HG03280 (cell line): ENCODE results near the gene MRPL47.

Experiments
- ATAC-seq: cut with Tn5 transposase; IDR thresholded peaks from one replicate; pipeline ENCODE4 v1.9.1; 2021; ENCODE audit warnings: mild to moderate bottlenecking, moderate library complexity; ENCODE audit not compliant: unreplicated experiment

The MRPL47 gene

DNA sequence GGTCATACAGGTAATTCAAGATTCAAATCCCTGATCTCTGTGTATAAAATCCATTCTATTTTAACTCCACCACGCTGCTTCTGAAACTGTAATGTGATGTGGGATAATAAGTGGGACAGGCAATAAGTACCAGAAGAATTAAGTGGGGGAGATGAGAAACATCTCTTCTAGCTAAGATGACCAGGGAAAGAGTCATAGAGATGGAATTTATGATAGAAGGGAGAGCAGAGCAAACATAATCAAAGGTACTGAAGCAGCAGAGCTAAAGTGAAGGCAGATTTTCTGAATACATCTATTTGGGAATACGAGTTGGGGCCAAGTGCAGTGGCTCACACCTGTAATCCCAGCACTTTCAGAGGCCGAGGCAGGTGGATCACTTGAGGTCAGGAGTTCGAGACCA lies 4.9 kb downstream of the MRPL47 start:
- ATAC-seq, result no peak

GRCh38 chr3:179591313-179591712 lies 13.1 kb downstream of the MRPL47 start:
- no peak for ATAC-seq

DNA sequence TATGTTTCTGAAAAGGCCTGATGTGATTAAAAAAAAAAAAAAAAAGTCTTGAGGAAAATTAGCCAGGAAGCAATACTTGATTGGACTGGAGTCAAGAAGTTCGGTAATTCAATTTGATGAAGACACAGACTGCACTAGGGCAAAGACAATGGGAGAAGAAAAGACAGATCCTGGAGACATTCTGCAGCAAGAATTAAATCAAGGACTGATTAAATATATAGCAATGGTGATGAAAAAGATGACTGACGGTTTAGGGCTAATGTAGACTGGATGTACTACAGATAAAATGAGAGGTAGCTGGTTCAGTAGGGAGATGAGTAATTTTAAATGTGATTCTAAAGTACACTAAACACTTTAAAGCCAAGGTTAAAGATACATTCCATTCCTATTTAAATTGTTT lies 13.8 kb downstream of the MRPL47 start:
- no peak for ATAC-seq

DNA sequence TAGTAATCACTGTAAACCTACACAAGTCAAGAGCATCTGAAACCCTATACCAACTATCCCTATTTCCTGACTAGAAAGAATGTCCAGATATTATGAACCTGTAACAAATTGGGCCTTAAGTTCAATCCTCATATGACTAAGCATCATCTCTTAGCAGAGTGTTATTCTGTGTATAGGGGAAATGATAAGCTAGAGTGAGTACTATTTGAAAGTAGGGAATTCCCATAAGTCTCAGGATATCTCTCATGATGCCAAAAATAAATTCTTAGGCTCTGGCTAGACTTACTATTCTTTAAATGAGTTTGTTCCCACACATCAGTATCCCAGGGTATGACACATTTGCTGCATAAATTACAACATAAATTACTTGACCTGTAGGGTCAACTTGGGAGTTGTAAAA lies 15.3 kb downstream of the MRPL47 start:
- no peak for ATAC-seq

DNA sequence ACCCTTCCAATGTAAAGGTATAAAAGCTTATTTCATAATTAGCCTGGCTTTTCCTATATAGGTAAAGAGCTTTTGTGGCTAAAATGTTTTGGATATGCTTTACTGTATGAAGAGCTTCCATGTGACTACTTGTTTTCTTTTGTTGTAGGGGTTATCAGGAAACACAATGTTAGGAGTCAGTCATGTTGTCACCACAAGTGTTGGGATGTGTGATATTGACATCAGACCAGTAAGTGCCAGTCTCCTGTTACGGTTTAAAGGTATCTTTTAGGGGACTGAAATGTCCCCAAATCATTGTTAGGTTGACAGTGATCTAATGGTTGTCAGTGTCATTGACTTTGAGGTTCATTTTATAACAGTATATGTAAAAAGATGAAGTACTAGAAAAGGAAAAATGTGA lies 23.4 kb downstream of the MRPL47 start:
- ATAC-seq, result no peak

DNA sequence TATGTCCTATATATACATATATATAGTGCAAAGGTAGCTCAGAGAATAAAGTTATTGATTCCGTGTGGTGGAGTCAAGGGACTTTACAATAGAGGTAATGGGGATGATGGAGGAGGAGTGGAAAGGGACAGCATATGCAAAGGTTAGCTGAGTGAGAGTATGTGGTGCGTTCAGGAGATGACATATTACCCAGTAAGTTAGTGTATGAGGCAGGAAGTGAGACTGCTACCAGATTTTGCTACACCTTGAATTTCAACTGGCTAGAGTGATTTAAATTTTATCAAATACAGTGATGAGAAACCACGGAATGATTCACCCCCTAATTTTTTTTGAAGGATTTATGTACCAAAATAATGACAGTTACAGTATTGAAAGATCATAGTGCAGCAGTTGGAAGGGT lies 38.9 kb downstream of the MRPL47 start:
- no peak for ATAC-seq

DNA sequence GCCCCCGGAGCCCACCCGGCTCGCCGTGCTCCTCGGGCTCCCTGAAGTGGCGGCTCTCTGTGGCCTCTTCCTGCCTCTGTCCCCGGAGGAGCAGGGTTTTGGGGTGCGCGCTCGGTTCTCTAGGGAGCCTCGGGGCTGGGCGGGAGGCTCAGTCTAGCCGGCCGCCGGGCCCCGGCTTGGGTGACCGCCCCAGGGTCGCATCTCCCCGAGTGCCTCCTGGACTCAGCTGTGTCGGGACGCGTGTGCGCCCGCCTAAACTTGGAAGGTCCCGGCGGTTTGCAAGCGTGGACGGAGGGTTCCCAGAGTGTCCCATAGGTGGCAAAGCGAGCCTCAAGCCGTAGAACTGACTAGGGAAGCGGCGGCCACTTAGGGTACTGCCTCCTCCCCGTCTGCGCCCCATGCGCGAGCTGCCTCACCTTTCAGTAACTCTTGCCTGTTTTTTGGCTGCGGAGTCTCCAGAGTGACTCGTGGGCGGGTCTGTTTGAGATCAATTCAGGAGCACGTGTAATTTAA lies 41.1 kb downstream of the MRPL47 start:
- peak; percentile 58 for ATAC-seq

- peak; percentile 97 for ATAC-seq
Observed at GRCh38 chr3:179562591-179563270, 41.7 kb downstream of the MRPL47 start, which contains the start of gene ACTL6A. ACTL6A (plus strand) TSS chr3:179562926; CDS start chr3:179563093, 167 bp downstream.

DNA sequence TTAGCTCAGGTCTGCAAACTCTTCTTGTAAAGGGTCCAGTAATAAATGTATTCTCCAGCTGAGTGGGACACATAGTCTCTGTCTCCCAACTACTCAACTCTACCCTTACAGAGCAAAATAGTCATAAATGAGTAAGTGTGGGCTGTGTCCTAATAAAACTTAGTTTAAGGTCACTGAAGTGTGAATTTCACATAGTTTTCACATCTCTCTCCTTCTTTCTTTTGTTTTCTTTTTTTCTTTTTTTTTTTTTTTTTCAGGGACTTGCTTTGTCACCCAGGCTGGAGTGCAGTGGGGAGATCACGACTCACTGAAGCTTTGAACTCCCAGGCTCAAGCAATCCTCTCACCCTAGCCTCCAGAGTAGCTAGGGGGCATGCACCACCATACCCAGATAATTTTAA lies 43.6 kb downstream of the MRPL47 start:
- ATAC-seq, result no peak

DNA sequence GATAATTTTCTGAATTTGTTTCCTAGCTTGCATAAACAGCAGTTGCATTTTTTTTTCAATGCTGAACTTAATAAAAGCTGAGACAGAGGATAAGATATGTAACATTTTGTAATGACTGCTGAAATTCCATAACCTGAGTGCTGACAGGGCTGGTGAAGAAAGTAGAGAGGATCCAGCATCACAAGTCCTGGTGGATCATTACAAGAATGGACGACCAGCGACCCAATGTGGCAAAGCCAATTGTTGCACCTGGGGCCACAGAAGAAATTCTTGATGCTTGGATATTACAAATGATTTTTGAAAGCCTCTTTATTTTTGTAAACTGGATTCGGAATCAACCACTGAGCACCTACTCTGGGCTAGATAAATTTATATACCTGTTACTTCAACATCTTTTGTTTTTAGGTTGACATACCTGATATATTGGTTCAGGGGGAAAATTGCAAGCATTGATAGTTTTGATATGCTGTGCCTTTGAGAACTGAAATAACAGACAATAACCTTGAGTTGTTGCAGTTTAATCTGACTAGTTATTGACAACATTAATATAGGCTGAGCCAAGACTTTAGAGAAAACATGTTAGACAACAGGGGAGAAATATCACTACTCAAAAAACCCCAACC lies 45.6 kb downstream of the MRPL47 start:
- no peak for ATAC-seq

DNA sequence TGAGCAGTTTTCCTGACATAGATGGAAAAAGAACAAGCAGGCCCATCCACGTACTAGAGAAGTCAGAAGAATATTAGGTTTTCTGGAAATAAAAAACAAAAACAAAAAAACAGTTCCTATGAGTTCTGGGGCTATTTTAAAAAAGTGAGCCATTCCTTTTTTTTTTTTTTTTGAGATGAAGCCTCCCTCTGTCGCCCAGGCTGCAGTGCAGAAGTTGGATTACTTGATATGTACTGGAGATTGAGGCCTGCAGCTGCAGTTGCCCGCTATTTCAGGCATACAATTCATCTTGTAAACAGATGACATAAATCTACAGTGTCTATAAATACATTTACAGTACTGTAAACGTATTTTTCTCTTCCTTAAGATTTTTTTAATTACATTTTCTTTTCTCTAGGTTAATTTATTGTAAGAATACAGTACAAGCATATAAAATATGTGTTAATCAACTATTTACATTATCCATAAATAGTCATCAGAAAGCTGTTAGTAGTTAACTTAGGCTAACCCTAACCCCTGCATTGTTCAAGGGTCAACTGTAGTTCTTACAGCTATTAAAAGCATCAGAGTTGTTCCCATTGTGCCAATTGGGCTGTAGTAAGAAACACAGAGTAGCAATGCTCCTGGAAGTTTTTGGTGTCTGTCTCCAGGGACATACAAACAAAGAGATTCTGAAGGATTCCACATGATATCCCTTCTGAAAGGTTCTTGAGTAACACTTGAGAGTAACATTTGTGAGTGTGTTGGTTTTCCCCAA lies 52.9 kb downstream of the MRPL47 start:
- ATAC-seq, result no peak

- ATAC-seq, result no peak
Observed at GRCh38 chr3:179546814-179547241, 57.6 kb downstream of the MRPL47 start.

DNA sequence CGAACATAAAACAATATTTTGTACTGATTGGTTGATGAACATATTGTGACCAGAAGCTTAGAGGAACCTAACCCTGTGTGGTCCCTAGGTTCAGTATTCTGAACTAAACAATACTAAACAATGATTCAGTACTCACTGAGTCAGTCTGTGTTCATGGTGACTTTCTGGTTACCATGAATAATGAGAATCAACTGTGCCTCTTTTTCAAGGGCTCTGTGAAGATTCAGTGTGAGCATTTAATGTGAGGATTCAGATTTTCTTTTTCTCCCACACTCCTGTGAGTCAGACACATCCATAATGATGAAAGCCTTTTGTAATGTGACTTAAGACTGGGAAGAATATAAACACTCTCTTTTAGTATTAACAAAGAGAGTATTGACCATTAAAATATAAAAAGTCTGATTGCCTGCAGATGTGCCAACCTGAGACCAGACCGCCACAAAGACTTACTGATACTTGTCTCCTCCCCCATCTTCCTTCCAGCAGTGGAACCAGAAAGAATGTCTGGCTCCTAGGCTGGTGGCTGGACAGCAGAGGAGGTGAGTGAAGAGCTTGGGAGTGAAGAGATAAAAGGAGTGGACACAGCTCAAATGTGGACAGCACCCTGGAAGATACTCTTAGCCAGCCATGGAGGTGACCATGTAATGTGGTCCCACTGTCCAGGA lies 59.3 kb downstream of the MRPL47 start:
- ATAC-seq, result no peak

- ATAC-seq, result no peak
Observed at GRCh38 chr3:179542375-179542774, 62.1 kb downstream of the MRPL47 start.

DNA sequence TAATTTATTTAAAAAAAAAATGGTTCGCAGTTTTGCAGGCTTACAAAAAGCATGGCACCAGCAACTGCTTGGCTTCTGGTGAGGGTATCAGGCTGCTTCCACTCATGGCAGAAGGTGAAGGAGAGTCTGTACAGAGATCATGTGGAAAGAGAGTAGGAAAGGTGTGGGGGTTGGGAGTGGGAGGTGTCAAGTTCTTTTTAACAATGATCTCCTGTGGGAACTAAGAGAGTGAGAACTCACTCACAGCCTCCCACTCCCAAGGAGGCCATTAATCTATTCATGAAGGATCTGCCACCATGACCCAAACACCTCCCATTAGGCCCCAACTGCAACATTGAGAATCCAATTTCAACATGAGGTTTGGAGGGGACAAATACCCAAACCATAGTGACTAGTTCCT lies 62.8 kb downstream of the MRPL47 start:
- ATAC-seq, result no peak

GRCh38 chr3:179541094-179541493 lies 63.3 kb downstream of the MRPL47 start:
- ATAC-seq, result no peak
